A549 treated with dexamethasone at 1 μM for 4 hours (cell line): ENCODE data around the gene MOB3B. TPM values are rescaled to one million over a fixed set of nuclear protein-coding genes. Genes with fewer than 3 reads are reported as not detected.

ENCODE experiments used
- total RNA-seq: library from RNA; stranded (reverse); fragments of 200-300 nt; extraction: Qiagen RNA extraction; gene quantifications from 5 replicates; pipeline ENCODE4 v1.2.3, GENCODE V29; 2022

The MOB3B gene
- 10.7 to 14.7 TPM (median 13.3 TPM) in 5 replicates for total RNA-seq

GRCh38 chr9:27529316-27530278 lies at the start of gene MOB3B:
MOB3B (minus strand) TSS chr9:27529814; CDS start chr9:27455550, 74,264 bp downstream.

GRCh38 chr9:27572918-27573633 lies 43.5 kb upstream of the MOB3B start, which contains the start of gene C9orf72:
C9orf72 (minus strand) TSS chr9:27573481; CDS start chr9:27567120, 6,361 bp downstream.

DNA sequence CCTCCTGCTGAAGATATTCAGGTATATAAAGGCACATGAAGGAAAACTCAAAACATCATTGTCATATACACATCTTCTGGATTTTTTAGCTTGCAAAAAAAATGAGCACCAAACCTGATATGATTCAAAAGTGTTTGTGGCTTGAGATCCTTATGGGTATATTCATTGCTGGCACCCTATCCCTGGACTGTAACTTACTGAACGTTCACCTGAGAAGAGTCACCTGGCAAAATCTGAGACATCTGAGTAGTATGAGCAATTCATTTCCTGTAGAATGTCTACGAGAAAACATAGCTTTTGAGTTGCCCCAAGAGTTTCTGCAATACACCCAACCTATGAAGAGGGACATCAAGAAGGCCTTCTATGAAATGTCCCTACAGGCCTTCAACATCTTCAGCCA lies 5.4 kb downstream of the MOB3B start, which contains the start of gene IFNK:
TSS of gene IFNK (plus strand) at position 55 of the 400 bp plus-strand sequence. CDS start at position 102, 47 bp downstream.

DNA sequence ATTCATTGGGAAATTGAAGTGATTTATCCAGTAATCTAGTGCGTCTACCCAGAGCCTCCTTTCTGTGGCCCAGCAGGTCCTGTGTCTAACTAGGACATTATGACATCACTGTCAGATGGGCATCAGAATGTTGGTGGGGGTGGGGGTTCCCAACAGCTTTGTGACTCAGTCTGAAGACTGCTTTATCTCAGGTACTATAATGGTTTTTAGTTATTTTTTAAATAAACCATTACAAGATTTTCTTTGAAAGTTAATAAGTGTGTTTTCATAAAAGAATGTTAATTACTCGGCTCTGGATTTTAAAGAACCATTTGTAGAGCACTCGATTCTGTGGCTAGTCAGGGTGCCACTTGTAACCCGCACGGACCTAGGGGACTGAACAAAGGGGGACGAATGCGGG lies 232.6 kb downstream of the MOB3B start, which contains the start of gene EQTN:
TSS of gene EQTN (minus strand) at position 101 of the 400 bp plus-strand sequence. CDS start at position 6, 95 bp downstream.

Other genes with a start within 250 kb of the MOB3B start
- 0.20 to 0.21 TPM in 2 of 5 replicates, not detected in the others for gene EQTN, start 232.7 kb downstream of the MOB3B start, total RNA-seq
- 0.13 TPM in 1 of 5 replicates, not detected in the others for gene IFNK, start 5.5 kb downstream of the MOB3B start, total RNA-seq
- gene C9orf72, start 43.7 kb upstream of the MOB3B start, total RNA-seq = 3.6 to 5.7 TPM (median 4.6 TPM) in 5 replicates